Measurements from ENCODE around the gene TLCD1. TPM values are rescaled to one million over a fixed set of nuclear protein-coding genes. Genes with fewer than 3 reads are reported as not detected.
A peak's percentile ranks its signal among the peaks of the same experiment; 100 is the strongest.

The TLCD1 gene
- total and polyA plus RNA-seq, 2 of the 8 experiments (the other 6 are each of a cell fraction or from before 2014, with no cell fraction given) = 40.7 to 128 TPM

DNA sequence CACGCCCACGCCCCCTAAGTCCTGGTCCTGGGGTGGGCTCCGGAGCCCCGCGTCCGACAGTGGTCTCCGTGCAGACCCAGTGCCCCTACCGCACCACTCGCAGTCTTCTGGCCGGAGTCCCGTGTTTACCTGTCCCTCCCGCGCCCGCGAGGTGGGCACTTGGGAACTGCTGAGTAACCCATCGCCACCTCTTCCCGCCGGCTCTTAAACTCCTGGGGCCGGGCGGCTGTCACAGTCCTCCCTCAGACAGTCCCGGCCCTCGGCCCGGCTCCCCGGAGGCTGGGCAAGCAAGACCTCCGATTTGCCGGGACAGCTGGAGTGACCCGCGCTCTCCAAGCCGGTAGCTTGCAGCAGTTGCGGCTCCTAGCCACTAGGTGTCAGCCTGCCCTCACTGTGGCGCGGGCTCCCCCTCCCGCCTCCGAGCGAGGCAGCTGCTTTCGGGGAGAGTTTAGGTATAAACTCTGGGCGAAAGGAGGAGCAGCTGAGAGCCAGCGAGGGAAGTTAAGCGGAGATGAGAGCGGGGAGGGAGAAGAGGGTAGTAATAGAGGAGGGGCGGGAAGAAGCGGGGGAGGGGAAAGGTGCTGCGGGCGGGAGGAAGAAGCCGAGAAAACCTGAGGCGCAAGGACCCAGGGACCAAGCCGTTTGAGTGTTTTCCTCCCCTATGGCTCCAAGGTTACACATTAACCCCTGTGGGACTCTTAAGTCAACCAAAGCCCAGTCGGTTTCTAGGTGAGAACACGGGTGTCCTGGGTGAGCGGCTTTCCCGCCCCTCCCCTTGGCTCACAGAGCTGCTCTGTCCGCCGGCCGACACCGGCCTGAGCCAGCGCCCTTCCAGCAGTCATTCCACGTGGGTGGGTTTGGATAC lies 826 bp upstream of the TLCD1 start (continued):
- TF ChIP-seq, protein P1, sequence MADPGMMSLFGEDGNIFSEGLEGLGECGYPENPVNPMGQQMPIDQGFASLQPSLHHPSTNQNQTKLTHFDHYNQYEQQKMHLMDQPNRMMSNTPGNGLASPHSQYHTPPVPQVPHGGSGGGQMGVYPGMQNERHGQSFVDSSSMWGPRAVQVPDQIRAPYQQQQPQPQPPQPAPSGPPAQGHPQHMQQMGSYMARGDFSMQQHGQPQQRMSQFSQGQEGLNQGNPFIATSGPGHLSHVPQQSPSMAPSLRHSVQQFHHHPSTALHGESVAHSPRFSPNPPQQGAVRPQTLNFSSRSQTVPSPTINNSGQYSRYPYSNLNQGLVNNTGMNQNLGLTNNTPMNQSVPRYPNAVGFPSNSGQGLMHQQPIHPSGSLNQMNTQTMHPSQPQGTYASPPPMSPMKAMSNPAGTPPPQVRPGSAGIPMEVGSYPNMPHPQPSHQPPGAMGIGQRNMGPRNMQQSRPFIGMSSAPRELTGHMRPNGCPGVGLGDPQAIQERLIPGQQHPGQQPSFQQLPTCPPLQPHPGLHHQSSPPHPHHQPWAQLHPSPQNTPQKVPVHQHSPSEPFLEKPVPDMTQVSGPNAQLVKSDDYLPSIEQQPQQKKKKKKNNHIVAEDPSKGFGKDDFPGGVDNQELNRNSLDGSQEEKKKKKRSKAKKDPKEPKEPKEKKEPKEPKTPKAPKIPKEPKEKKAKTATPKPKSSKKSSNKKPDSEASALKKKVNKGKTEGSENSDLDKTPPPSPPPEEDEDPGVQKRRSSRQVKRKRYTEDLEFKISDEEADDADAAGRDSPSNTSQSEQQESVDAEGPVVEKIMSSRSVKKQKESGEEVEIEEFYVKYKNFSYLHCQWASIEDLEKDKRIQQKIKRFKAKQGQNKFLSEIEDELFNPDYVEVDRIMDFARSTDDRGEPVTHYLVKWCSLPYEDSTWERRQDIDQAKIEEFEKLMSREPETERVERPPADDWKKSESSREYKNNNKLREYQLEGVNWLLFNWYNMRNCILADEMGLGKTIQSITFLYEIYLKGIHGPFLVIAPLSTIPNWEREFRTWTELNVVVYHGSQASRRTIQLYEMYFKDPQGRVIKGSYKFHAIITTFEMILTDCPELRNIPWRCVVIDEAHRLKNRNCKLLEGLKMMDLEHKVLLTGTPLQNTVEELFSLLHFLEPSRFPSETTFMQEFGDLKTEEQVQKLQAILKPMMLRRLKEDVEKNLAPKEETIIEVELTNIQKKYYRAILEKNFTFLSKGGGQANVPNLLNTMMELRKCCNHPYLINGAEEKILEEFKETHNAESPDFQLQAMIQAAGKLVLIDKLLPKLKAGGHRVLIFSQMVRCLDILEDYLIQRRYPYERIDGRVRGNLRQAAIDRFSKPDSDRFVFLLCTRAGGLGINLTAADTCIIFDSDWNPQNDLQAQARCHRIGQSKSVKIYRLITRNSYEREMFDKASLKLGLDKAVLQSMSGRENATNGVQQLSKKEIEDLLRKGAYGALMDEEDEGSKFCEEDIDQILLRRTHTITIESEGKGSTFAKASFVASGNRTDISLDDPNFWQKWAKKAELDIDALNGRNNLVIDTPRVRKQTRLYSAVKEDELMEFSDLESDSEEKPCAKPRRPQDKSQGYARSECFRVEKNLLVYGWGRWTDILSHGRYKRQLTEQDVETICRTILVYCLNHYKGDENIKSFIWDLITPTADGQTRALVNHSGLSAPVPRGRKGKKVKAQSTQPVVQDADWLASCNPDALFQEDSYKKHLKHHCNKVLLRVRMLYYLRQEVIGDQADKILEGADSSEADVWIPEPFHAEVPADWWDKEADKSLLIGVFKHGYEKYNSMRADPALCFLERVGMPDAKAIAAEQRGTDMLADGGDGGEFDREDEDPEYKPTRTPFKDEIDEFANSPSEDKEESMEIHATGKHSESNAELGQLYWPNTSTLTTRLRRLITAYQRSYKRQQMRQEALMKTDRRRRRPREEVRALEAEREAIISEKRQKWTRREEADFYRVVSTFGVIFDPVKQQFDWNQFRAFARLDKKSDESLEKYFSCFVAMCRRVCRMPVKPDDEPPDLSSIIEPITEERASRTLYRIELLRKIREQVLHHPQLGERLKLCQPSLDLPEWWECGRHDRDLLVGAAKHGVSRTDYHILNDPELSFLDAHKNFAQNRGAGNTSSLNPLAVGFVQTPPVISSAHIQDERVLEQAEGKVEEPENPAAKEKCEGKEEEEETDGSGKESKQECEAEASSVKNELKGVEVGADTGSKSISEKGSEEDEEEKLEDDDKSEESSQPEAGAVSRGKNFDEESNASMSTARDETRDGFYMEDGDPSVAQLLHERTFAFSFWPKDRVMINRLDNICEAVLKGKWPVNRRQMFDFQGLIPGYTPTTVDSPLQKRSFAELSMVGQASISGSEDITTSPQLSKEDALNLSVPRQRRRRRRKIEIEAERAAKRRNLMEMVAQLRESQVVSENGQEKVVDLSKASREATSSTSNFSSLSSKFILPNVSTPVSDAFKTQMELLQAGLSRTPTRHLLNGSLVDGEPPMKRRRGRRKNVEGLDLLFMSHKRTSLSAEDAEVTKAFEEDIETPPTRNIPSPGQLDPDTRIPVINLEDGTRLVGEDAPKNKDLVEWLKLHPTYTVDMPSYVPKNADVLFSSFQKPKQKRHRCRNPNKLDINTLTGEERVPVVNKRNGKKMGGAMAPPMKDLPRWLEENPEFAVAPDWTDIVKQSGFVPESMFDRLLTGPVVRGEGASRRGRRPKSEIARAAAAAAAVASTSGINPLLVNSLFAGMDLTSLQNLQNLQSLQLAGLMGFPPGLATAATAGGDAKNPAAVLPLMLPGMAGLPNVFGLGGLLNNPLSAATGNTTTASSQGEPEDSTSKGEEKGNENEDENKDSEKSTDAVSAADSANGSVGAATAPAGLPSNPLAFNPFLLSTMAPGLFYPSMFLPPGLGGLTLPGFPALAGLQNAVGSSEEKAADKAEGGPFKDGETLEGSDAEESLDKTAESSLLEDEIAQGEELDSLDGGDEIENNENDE (IDR thresholded peaks at IDR 0.05; ENCODE audit: insufficient replicate concordance, low read length) = no peak
- TF ChIP-seq SAP30 (IDR thresholded peaks at IDR 0.05; ENCODE audit: insufficient read depth, insufficient replicate concordance, low read length) = no peak
- peak; percentile 78 to 96; a peak in 3 of 4 replicates for TF ChIP-seq SIN3A (conservative IDR thresholded peaks at IDR 0.05 in 1 of 2, IDR thresholded peaks at IDR 0.05 in 1 of 2; ENCODE audit: low read depth in 1 of 2, low read length in 2 of 2)
- TF ChIP-seq RAD21 (IDR thresholded peaks at IDR 0.05 in 1 of 2, conservative IDR thresholded peaks at IDR 0.05 in 1 of 2; ENCODE audit: low read depth in 2 of 2, low read length in 2 of 2) = peak; percentile 98 to 99
- TF ChIP-seq CBX5 (IDR thresholded peaks at IDR 0.05; ENCODE audit: low read depth, low read length) = no peak
- peak; percentile 65; the same call in 1 of the 2 replicates for TF ChIP-seq YY1 (IDR thresholded peaks at IDR 0.05; ENCODE audit: low read depth, low read length)
- TF ChIP-seq JUN (IDR thresholded peaks at IDR 0.05; ENCODE audit: low read depth, low read length) = no peak
- no peak for TF ChIP-seq ASH2L (IDR thresholded peaks at IDR 0.05; ENCODE audit: low read length)
- TF ChIP-seq RFX5 (IDR thresholded peaks at IDR 0.05; ENCODE audit: borderline replicate concordance, low read depth, low read length) = no peak
